Umbilical cord (tissue), 2 donors: ENCODE results near the gene GPR161. TPM values are rescaled to one million over a fixed set of nuclear protein-coding genes. Genes with fewer than 3 reads are reported as not detected.
A peak's percentile ranks its signal among the peaks of the same experiment; 100 is the strongest.

Source experiments
- DNase-seq: peaks from one replicate; pipeline ENCODE4 v3.0.0-alpha.2; 2015; ENCODE audit warnings: low spot score
- total RNA-seq: library from RNA; depleted of rRNA; stranded (reverse); fragments of >200 nt; gene quantifications from one replicate; pipeline ENCODE4 v1.2.3, GENCODE V29; 2014; ENCODE audit warnings: low replicate concordance; ENCODE audit not compliant: insufficient read depth

The GPR161 gene
- total RNA-seq, 1 donor from 2014 or later, result 20.0 TPM

DNA sequence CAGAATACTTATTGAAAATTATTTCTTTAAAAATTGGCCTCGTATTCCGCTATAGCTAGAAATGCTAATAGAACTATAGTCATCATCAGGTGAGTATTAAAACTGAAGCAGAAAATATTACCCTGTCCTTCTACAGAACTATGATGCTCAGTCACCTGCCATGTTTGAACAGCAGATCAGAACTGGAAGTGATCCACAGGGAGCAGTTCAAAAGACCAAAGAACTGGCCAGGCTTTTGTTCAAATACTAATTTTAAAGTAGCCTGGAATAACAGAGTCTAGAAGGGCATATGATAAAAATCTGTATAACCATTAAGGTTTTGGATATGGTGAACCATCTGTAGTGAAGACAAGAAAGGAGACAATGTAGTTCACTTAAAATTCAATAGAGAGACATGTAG, 94.4 kb downstream of the GPR161 start:
- no peak for DNase-seq

DNA sequence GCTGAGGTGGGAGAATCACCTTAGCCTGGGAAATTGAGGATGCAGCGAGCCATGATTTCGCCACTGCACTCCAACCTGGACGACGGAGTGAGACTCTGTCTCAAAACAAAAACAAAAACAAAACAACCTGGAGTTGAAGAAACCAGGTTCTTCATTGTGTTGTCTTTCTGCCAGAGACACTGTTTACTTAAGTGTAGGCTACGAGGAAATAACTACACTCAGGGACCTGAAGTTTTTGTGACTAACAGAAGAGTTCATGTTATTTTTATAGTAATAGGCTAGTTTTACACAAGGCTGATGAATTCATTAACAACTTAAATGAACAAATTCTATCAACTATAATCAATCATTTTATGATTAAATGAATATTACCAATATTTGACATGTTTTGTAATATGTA, 101.4 kb downstream of the GPR161 start:
- no peak for DNase-seq

DNA sequence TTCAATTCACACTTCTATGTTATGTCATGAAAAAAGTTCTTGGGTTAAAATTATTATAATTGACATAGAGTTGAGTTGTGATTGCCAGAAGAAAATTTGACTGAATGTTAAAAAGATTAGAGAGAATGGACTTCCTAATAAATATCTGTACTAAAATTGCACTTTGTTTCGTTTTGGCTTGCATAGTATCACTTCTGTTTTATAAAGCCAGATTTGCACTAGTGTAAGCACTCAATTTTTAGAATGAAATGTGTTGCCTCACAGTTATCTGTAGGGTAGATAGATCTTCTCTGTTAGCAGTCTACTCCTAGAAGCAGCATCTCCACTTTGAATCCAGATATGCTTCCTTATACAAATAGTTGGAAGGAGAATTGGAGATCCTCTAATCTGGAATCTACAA, 104.7 kb downstream of the GPR161 start:
- DNase-seq, result peak; percentile 9

GRCh38 chr1:168031627-168032026, 105.1 kb downstream of the GPR161 start:
- DNase-seq, result no peak

GRCh38 chr1:168031198-168031597, 105.5 kb downstream of the GPR161 start:
- no peak for DNase-seq

Other genes with a start within 250 kb of the GPR161 start
- 1.9 TPM for gene ADCY10, start 222.8 kb downstream of the GPR161 start, total RNA-seq
- 58.7 TPM for gene DCAF6, start 200.2 kb downstream of the GPR161 start, total RNA-seq
- gene MPC2, start 199.9 kb downstream of the GPR161 start, total RNA-seq, result 34.9 TPM
- gene TIPRL, start 42.0 kb upstream of the GPR161 start, total RNA-seq, result 46.0 TPM
- gene SFT2D2, start 89.1 kb upstream of the GPR161 start, total RNA-seq, result 26.7 TPM
- gene TBX19, start 143.9 kb upstream of the GPR161 start, total RNA-seq, result 0.72 TPM